GM10266 (cell line): ENCODE data around the gene ITGB1.
"Not testable (repeated sequence)": the region's sequence is repeated elsewhere in the genome, so short reads cannot be mapped to it uniquely, and the experiment has no call there.

Experiments
- DNase-seq: peaks from one replicate; pipeline ENCODE4 v3.0.0; 2012; ENCODE audit errors: extremely low spot score
- CTCF ChIP-seq: IDR thresholded peaks from 2 replicates; pipeline ENCODE4 v1.5.1; 2012; ENCODE audit warnings: mild to moderate bottlenecking, low read depth; ENCODE audit not compliant: control insufficient read depth, insufficient read depth; ENCODE audit errors: missing control alignments

Gene ITGB1

GRCh38 chr10:32930036-32930435, 28.0 kb downstream of the ITGB1 start:
- DNase-seq: no peak
- no peak for TF ChIP-seq CTCF

- no peak for DNase-seq
- TF ChIP-seq CTCF: no peak
These were observed 28.4 kb downstream of the ITGB1 start for GRCh38 chr10:32929634-32930033.

GRCh38 chr10:32927750-32928149, 30.3 kb downstream of the ITGB1 start:
- DNase-seq: no peak
- no peak for TF ChIP-seq CTCF

- no peak for DNase-seq
- TF ChIP-seq CTCF: no peak
These were observed 34.2 kb downstream of the ITGB1 start for GRCh38 chr10:32923849-32924248.

GRCh38 chr10:32923134-32923533, 34.9 kb downstream of the ITGB1 start:
- no peak for TF ChIP-seq CTCF
- DNase-seq: no peak

- no peak for TF ChIP-seq CTCF
- DNase-seq: no peak
These were observed 35.9 kb downstream of the ITGB1 start for GRCh38 chr10:32922170-32922569.

- DNase-seq: not testable (repeated sequence)
These were observed 40.2 kb downstream of the ITGB1 start for GRCh38 chr10:32917817-32918216.

GRCh38 chr10:32911285-32912016, 46.6 kb downstream of the ITGB1 start:
- TF ChIP-seq CTCF: no peak
- no peak for DNase-seq

- not testable (repeated sequence) for DNase-seq
These were observed 48.1 kb downstream of the ITGB1 start for GRCh38 chr10:32909970-32910369.
